ENCODE measurements around the gene PDLIM3. TPM values are rescaled to one million over a fixed set of nuclear protein-coding genes. Genes with fewer than 3 reads are reported as not detected.
"Not testable (repeated sequence)": the region's sequence is repeated elsewhere in the genome, so short reads cannot be mapped to it uniquely, and the experiment has no call there.

PDLIM3 gene
- total RNA-seq, 2 donors from 2014 or later, result 835 to 1,176 TPM

GRCh38 chr4:185536411-185536709 lies 1.1 kb upstream of the PDLIM3 start:
- ATAC-seq (ENCODE audit: insufficient number of reproducible peaks, low FRiP score, low read depth) (peak; percentile 25), DNase-seq (ENCODE audit: low spot score) (peak; percentile 31)
- TF ChIP-seq CTCF (IDR thresholded peaks at IDR 0.05), result no peak
- Histone ChIP-seq H3K4me1 (ENCODE audit: control insufficient read depth in 1 of 2, low read depth in 2 of 2) (peaks cover 6 to 23% of the 10 kb centered on the region in 2 donors), H3K27ac (peak overlapping the region; percentile 99), H3K27me3 (replicated peaks; ENCODE audit: insufficient read depth) (no peaks in the 10 kb centered on the region), H3K9me3 (no peaks in the 10 kb centered on the region), H3K4me3 (peak overlapping the region; percentile 88), H3K36me3 (no peaks in the 10 kb centered on the region)

GRCh38 chr4:185535612-185536410 lies 504 bp upstream of the PDLIM3 start:
- peak overlapping the region; percentile 99 for H3K27ac ChIP-seq
- TF ChIP-seq CTCF (IDR thresholded peaks at IDR 0.05), result no peak
- peak overlapping the region; percentile 88 for H3K4me3 ChIP-seq
- DNase-seq (ENCODE audit: low spot score) (no peak), ATAC-seq (ENCODE audit: insufficient number of reproducible peaks, low FRiP score, low read depth) (no peak)
- no peaks in the 10 kb centered on the region for H3K9me3 ChIP-seq
- no peaks in the 10 kb centered on the region for H3K27me3 ChIP-seq (replicated peaks; ENCODE audit: insufficient read depth)
- peaks cover under 1 to 23% of the 10 kb centered on the region in 2 donors for H3K4me1 ChIP-seq (ENCODE audit: control insufficient read depth in 1 of 2, low read depth in 2 of 2)
- H3K36me3 ChIP-seq, result no peaks in the 10 kb centered on the region

- DNase-seq (ENCODE audit: low spot score), result no peak
- ATAC-seq (ENCODE audit: insufficient number of reproducible peaks, low FRiP score, low read depth), result no peak
- Histone ChIP-seq H3K4me1 (ENCODE audit: control insufficient read depth in 1 of 2, low read depth in 2 of 2) (peaks cover 5 to 31% of the 10 kb centered on the region in 2 donors), H3K4me3 (peak overlapping the region; percentile 88), H3K27ac (peak overlapping the region; percentile 99), H3K9me3 (no peaks in the 10 kb centered on the region), H3K36me3 (no peaks in the 10 kb centered on the region), H3K27me3 (replicated peaks; ENCODE audit: insufficient read depth) (no peaks in the 10 kb centered on the region)
- no peak for TF ChIP-seq CTCF (IDR thresholded peaks at IDR 0.05)
Measured at GRCh38 chr4:185534511-185534865, 819 bp downstream of the PDLIM3 start.

- Histone ChIP-seq H3K9me3 (no peaks in the 10 kb centered on the region), H3K27ac (peak overlapping the region; percentile 99), H3K27me3 (replicated peaks; ENCODE audit: insufficient read depth) (no peaks in the 10 kb centered on the region), H3K36me3 (no peaks in the 10 kb centered on the region), H3K4me3 (peak overlapping the region; percentile 88), H3K4me1 (ENCODE audit: control insufficient read depth in 1 of 2, low read depth in 2 of 2) (peaks cover 16 to 45% of the 10 kb centered on the region in 2 donors)
- TF ChIP-seq CTCF (IDR thresholded peaks at IDR 0.05), result no peak
- no peak for ATAC-seq (ENCODE audit: insufficient number of reproducible peaks, low FRiP score, low read depth)
- DNase-seq (ENCODE audit: low spot score), result no peak
Measured at GRCh38 chr4:185532795-185533324, 2.4 kb downstream of the PDLIM3 start.

GRCh38 chr4:185532293-185532692 lies 3.0 kb downstream of the PDLIM3 start:
- Histone ChIP-seq H3K27me3 (replicated peaks; ENCODE audit: insufficient read depth) (no peaks in the 10 kb centered on the region), H3K4me1 (ENCODE audit: control insufficient read depth in 1 of 2, low read depth in 2 of 2) (peaks cover 21 to 51% of the 10 kb centered on the region in 2 donors), H3K9me3 (no peaks in the 10 kb centered on the region), H3K27ac (peak overlapping the region; percentile 99), H3K36me3 (no peaks in the 10 kb centered on the region), H3K4me3 (peak overlapping the region; percentile 88)
- TF ChIP-seq CTCF (IDR thresholded peaks at IDR 0.05), result no peak
- peak; percentile 54 for ATAC-seq (ENCODE audit: insufficient number of reproducible peaks, low FRiP score, low read depth)
- no peak for DNase-seq (ENCODE audit: low spot score)

GRCh38 chr4:185531654-185532053 lies 3.7 kb downstream of the PDLIM3 start:
- not testable (repeated sequence) for DNase-seq (ENCODE audit: low spot score); H3K27me3 ChIP-seq (replicated peaks; ENCODE audit: insufficient read depth); H3K9me3 ChIP-seq; ATAC-seq (ENCODE audit: insufficient number of reproducible peaks, low FRiP score, low read depth); H3K36me3 ChIP-seq
- peak overlapping the region; percentile 88 for H3K4me3 ChIP-seq
- H3K27ac ChIP-seq, result peak overlapping the region; percentile 99
- peaks cover 23 to 56% of the 10 kb centered on the region in 2 donors for H3K4me1 ChIP-seq (ENCODE audit: control insufficient read depth in 1 of 2, low read depth in 2 of 2)

All from thoracic aorta (tissue), 2 donors.